Measurements from ENCODE around the gene CENPP.
A peak's percentile ranks its signal among the peaks of the same experiment; 100 is the strongest.

CENPP gene

GRCh38 chr9:92325269-92325990, at the start of gene CENPP, which contains the start of gene NOL8:
CENPP (plus strand) TSS chr9:92325953.
NOL8 (minus strand) TSS chr9:92325350; CDS start chr9:92324161, 1,189 bp downstream.
- Mint-ChIP-seq H3K4me3 (peak within 1 kb of the TSS; percentile 96), H3K36me3 (ENCODE audit: low read depth) (peaks cover 34% of the 10 kb centered on the region), H3K27me3 (no peaks in the 10 kb centered on the region), H3K27ac (peak within 1 kb of the TSS; percentile 98), H3K9me3 (no peaks in the 10 kb centered on the region), H3K4me1 (peaks cover 37% of the 10 kb centered on the region)
- DNase-seq (peak; percentile 78), ATAC-seq (peak; percentile 92)

- no peak for DNase-seq
- Mint-ChIP-seq H3K4me1 (peaks cover 44% of the 10 kb centered on the region), H3K27ac (peak overlapping the region; percentile 75), H3K9me3 (no peaks in the 10 kb centered on the region), H3K4me3 (no peak overlapping the region), H3K36me3 (ENCODE audit: low read depth) (peaks cover 84% of the 10 kb centered on the region), H3K27me3 (no peaks in the 10 kb centered on the region)
- ATAC-seq, result peak; percentile 61
Observed at GRCh38 chr9:92276331-92277032, 49.3 kb upstream of the CENPP start.

- H3K36me3 Mint-ChIP-seq (ENCODE audit: low read depth), result peaks cover 82% of the 10 kb centered on the region
- H3K27ac Mint-ChIP-seq, result no peak overlapping the region
- H3K27me3 Mint-ChIP-seq, result no peaks in the 10 kb centered on the region
- no peaks in the 10 kb centered on the region for H3K9me3 Mint-ChIP-seq
- no peak for DNase-seq
- no peak for ATAC-seq
- H3K4me1 Mint-ChIP-seq, result peaks cover 50% of the 10 kb centered on the region
- H3K4me3 Mint-ChIP-seq, result no peak overlapping the region
Observed at GRCh38 chr9:92278110-92278509, 47.6 kb upstream of the CENPP start.

GRCh38 chr9:92279302-92279701, 46.5 kb upstream of the CENPP start:
- ATAC-seq (no peak), DNase-seq (no peak)
- Mint-ChIP-seq H3K27ac (no peak overlapping the region), H3K9me3 (no peaks in the 10 kb centered on the region), H3K36me3 (ENCODE audit: low read depth) (peaks cover 75% of the 10 kb centered on the region), H3K27me3 (no peaks in the 10 kb centered on the region), H3K4me1 (peaks cover 50% of the 10 kb centered on the region), H3K4me3 (no peak overlapping the region)

- Mint-ChIP-seq H3K9me3 (no peaks in the 10 kb centered on the region), H3K27ac (peak overlapping the region; percentile 18)
Observed at GRCh38 chr9:92289708-92290390, 35.9 kb upstream of the CENPP start.

GRCh38 chr9:92290785-92291429, 34.8 kb upstream of the CENPP start:
- Mint-ChIP-seq H3K27ac (peak overlapping the region; percentile 100), H3K36me3 (ENCODE audit: low read depth) (peaks cover 68% of the 10 kb centered on the region), H3K9me3 (no peaks in the 10 kb centered on the region), H3K4me3 (peak overlapping the region; percentile 96), H3K4me1 (peaks cover 58% of the 10 kb centered on the region), H3K27me3 (peaks cover 2% of the 10 kb centered on the region)
- ATAC-seq (no peak), DNase-seq (no peak)

More at GRCh38 chr9:92289708-92290390, 35.9 kb upstream of the CENPP start:
- Mint-ChIP-seq H3K4me3 (no peak overlapping the region), H3K36me3 (ENCODE audit: low read depth) (peaks cover 74% of the 10 kb centered on the region), H3K4me1 (peaks cover 51% of the 10 kb centered on the region), H3K27me3 (peaks cover 2% of the 10 kb centered on the region)
- ATAC-seq (no peak), DNase-seq (no peak)

- Mint-ChIP-seq H3K27ac (peak overlapping the region; percentile 100), H3K9me3 (no peaks in the 10 kb centered on the region), H3K4me1 (peaks cover 58% of the 10 kb centered on the region), H3K36me3 (ENCODE audit: low read depth) (peaks cover 69% of the 10 kb centered on the region), H3K4me3 (peak overlapping the region; percentile 96), H3K27me3 (peaks cover 2% of the 10 kb centered on the region)
- no peak for ATAC-seq
- no peak for DNase-seq
Observed at GRCh38 chr9:92291577-92291976, 34.2 kb upstream of the CENPP start.

GRCh38 chr9:92292338-92293074, 33.2 kb upstream of the CENPP start:
- peak overlapping the region; percentile 96 for H3K4me3 Mint-ChIP-seq
- ATAC-seq, result no peak
- H3K9me3 Mint-ChIP-seq, result no peaks in the 10 kb centered on the region
- peaks cover 2% of the 10 kb centered on the region for H3K27me3 Mint-ChIP-seq
- H3K36me3 Mint-ChIP-seq (ENCODE audit: low read depth), result peaks cover 68% of the 10 kb centered on the region
- H3K27ac Mint-ChIP-seq, result peak overlapping the region; percentile 100
- DNase-seq, result no peak
- peaks cover 64% of the 10 kb centered on the region for H3K4me1 Mint-ChIP-seq

- no peak for DNase-seq
- Mint-ChIP-seq H3K4me1 (peaks cover 65% of the 10 kb centered on the region), H3K36me3 (ENCODE audit: low read depth) (peaks cover 68% of the 10 kb centered on the region), H3K27me3 (peaks cover 2% of the 10 kb centered on the region), H3K4me3 (peak overlapping the region; percentile 96), H3K27ac (peak overlapping the region; percentile 100), H3K9me3 (no peaks in the 10 kb centered on the region)
- ATAC-seq, result no peak
Observed at GRCh38 chr9:92293075-92293354, 32.7 kb upstream of the CENPP start.

GRCh38 chr9:92293452-92294296, 32.1 kb upstream of the CENPP start, which contains the start of gene IARS1:
IARS1 (minus strand) TSS chr9:92293697; CDS start chr9:92289419, 4,278 bp downstream.
- peaks cover 63% of the 10 kb centered on the region for H3K4me1 Mint-ChIP-seq
- DNase-seq (peak; percentile 99), ATAC-seq (peak; percentile 98)
- H3K27ac Mint-ChIP-seq, result peak within 1 kb of the TSS; percentile 100
- no peaks in the 10 kb centered on the region for H3K9me3 Mint-ChIP-seq
- H3K4me3 Mint-ChIP-seq, result peak within 1 kb of the TSS; percentile 96
- H3K36me3 Mint-ChIP-seq (ENCODE audit: low read depth), result peaks cover 63% of the 10 kb centered on the region
- H3K27me3 Mint-ChIP-seq, result peaks cover 2% of the 10 kb centered on the region

GRCh38 chr9:92294297-92294676, 31.5 kb upstream of the CENPP start:
- Mint-ChIP-seq H3K27me3 (peaks cover 2% of the 10 kb centered on the region), H3K4me1 (peaks cover 66% of the 10 kb centered on the region), H3K4me3 (peak overlapping the region; percentile 96), H3K36me3 (ENCODE audit: low read depth) (peaks cover 64% of the 10 kb centered on the region), H3K27ac (peak overlapping the region; percentile 100), H3K9me3 (no peaks in the 10 kb centered on the region)
- ATAC-seq (no peak), DNase-seq (peak; percentile 9)

- peak overlapping the region; percentile 57 for H3K27ac Mint-ChIP-seq
- DNase-seq (no peak), ATAC-seq (no peak)
- peaks cover 59% of the 10 kb centered on the region for H3K36me3 Mint-ChIP-seq (ENCODE audit: low read depth)
- H3K4me3 Mint-ChIP-seq, result peak overlapping the region; percentile 96
- peaks cover 58% of the 10 kb centered on the region for H3K4me1 Mint-ChIP-seq
- H3K9me3 Mint-ChIP-seq, result no peaks in the 10 kb centered on the region
- H3K27me3 Mint-ChIP-seq, result peaks cover 2% of the 10 kb centered on the region
Observed at GRCh38 chr9:92295240-92295790, 30.4 kb upstream of the CENPP start.

GRCh38 chr9:92295827-92296258, 29.9 kb upstream of the CENPP start:
- ATAC-seq (no peak), DNase-seq (no peak)
- H3K4me1 Mint-ChIP-seq, result peaks cover 54% of the 10 kb centered on the region
- H3K27ac Mint-ChIP-seq, result peak overlapping the region; percentile 57
- H3K36me3 Mint-ChIP-seq (ENCODE audit: low read depth), result peaks cover 59% of the 10 kb centered on the region
- peaks cover 2% of the 10 kb centered on the region for H3K27me3 Mint-ChIP-seq
- H3K4me3 Mint-ChIP-seq, result no peak overlapping the region
- H3K9me3 Mint-ChIP-seq, result no peaks in the 10 kb centered on the region
